ENCODE measurements around the gene RAB9B. TPM values are rescaled to one million over a fixed set of nuclear protein-coding genes. Genes with fewer than 3 reads are reported as not detected.

RAB9B gene
- polyA plus RNA-seq, 1 of the 3 experiments (the other 2 are of a cell fraction): 0.64 TPM

- H4K20me1 ChIP-seq (ENCODE audit: insufficient read depth): no peaks in the 10 kb centered on the region
- no peak for DNase-seq
- no peak overlapping the region for H2AFZ ChIP-seq (ENCODE audit: low read depth)
- H3F3A ChIP-seq (replicated peaks; ENCODE audit: insufficient read depth): peaks cover 4% of the 10 kb centered on the region
- ChIA-PET POLR2A (no interaction called here), CTCF (no interaction called here)
- H3K27ac ChIP-seq (ENCODE audit: low read depth in 2 of 2, low read length in 1 of 2): no peak overlapping the region
- TF ChIP-seq RAD21 (IDR thresholded peaks at IDR 0.05; ENCODE audit: low read length) (no peak), FOXJ3 (CRISPR knock-in tag; IDR thresholded peaks at IDR 0.05) (no peak), POLR2AphosphoS5 (IDR thresholded peaks at IDR 0.05; ENCODE audit: low read depth, low read length) (no peak), FOSL2 (IDR thresholded peaks at IDR 0.05; ENCODE audit: borderline replicate concordance, low read depth) (no peak), CHD2 (IDR thresholded peaks at IDR 0.05; ENCODE audit: low read length, partially characterized antibody) (no peak), NRF1 (IDR thresholded peaks at IDR 0.05; ENCODE audit: low read depth, low read length) (no peak), TCF12 (IDR thresholded peaks at IDR 0.05) (no peak), TEAD4 (IDR thresholded peaks at IDR 0.05; ENCODE audit: borderline replicate concordance, insufficient read depth) (no peak), GABPA (IDR thresholded peaks at IDR 0.05; ENCODE audit: low read depth) (no peak), EP300 (IDR thresholded peaks at IDR 0.05; ENCODE audit: borderline replicate concordance in 1 of 2, low read depth in 1 of 2, low read length in 1 of 2) (no peak), RCOR1 (IDR thresholded peaks at IDR 0.05; ENCODE audit: low read length) (no peak), USF2 (IDR thresholded peaks at IDR 0.05; ENCODE audit: borderline replicate concordance, low read depth, low read length) (no peak), IRF3 (IDR thresholded peaks at IDR 0.05; ENCODE audit: low read depth, low read length) (no peak)
- H3K79me2 ChIP-seq (ENCODE audit: insufficient read depth): no peaks in the 10 kb centered on the region
- H3K9ac ChIP-seq: no peak overlapping the region
- H3K27me3 ChIP-seq (ENCODE audit: insufficient read depth): no peaks in the 10 kb centered on the region; the same call in 1 of the 2 replicates
- H3K4me2 ChIP-seq: no peak overlapping the region
- H3K9me3 ChIP-seq: no peaks in the 10 kb centered on the region
- peaks cover 0 to 6% of the 10 kb centered on the region in 2 experiments; a peak in 2 of 4 replicates for H3K4me1 ChIP-seq (ENCODE audit: control insufficient read depth in 1 of 2, insufficient read depth in 2 of 2, low read depth in 1 of 2, low read length in 1 of 2)
- H3K9me2 ChIP-seq: no peaks in the 10 kb centered on the region
- no peaks in the 10 kb centered on the region for H3K36me3 ChIP-seq (replicated peaks in 1 of 2; ENCODE audit: control insufficient read depth in 1 of 2, insufficient read depth in 2 of 2, low read length in 1 of 2)
- H3K4me3 ChIP-seq (ENCODE audit: low read depth in 2 of 2, low read length in 1 of 2): no peak overlapping the region
Observed at GRCh38 chrX:103789004-103789403, 43.1 kb downstream of the RAB9B start.

GRCh38 chrX:103783971-103784370 is 48.1 kb downstream of the RAB9B start:
- Histone ChIP-seq H3K4me1 (ENCODE audit: control insufficient read depth in 1 of 2, insufficient read depth in 2 of 2, low read depth in 1 of 2, low read length in 1 of 2) (peaks cover 0 to 12% of the 10 kb centered on the region in 2 experiments; a peak in 1 of 4 replicates), H4K20me1 (ENCODE audit: insufficient read depth) (no peaks in the 10 kb centered on the region), H3K4me3 (ENCODE audit: low read depth in 2 of 2, low read length in 1 of 2) (no peak overlapping the region), H3K27ac (ENCODE audit: low read depth in 2 of 2, low read length in 1 of 2) (no peak overlapping the region), H3K79me2 (ENCODE audit: insufficient read depth) (no peaks in the 10 kb centered on the region), H3K9me3 (no peaks in the 10 kb centered on the region), H3K9me2 (no peaks in the 10 kb centered on the region), H2AFZ (ENCODE audit: low read depth) (no peak overlapping the region), H3F3A (replicated peaks; ENCODE audit: insufficient read depth) (no peaks in the 10 kb centered on the region), H3K4me2 (no peak overlapping the region), H3K36me3 (replicated peaks in 1 of 2; ENCODE audit: control insufficient read depth in 1 of 2, insufficient read depth in 2 of 2, low read length in 1 of 2) (no peaks in the 10 kb centered on the region), H3K9ac (no peak overlapping the region), H3K27me3 (ENCODE audit: insufficient read depth) (no peaks in the 10 kb centered on the region; the same call in 1 of the 2 replicates)
- CTCF ChIA-PET: interaction anchor here (0.8 to 1.7 kb wide), 3 partner anchors 8 to 61 kb away, joined by 3 to 7 read pairs (median 5); no protein-coding TSS in a partner anchor
- POLR2A ChIA-PET: no interaction called here
- no peak for DNase-seq
- WGBS (ENCODE audit: low lambda C conversion rate): 30% methylated on average over 2 of the region's 2 CpGs
- no peak for TF ChIP-seq FOXJ3 (CRISPR knock-in tag; IDR thresholded peaks at IDR 0.05)
- no peak for TF ChIP-seq ZBTB33 (IDR thresholded peaks at IDR 0.05; ENCODE audit: borderline replicate concordance, low read depth)
